Esophagus squamous epithelium (tissue), 4 donors: ENCODE measurements around the gene ZBED4.

ENCODE experiments used
- POLR2A ChIP-seq, 4 donors: fragments of 450-650 bp; IDR thresholded peaks; one replicate each; pipeline ENCODE4 v1.6.1; 2017; ENCODE audit warnings: antibody characterized with exemption in 4 of 4, mild to moderate bottlenecking in 4 of 4, moderate library complexity in 3 of 4
- TF ChIP-seq, protein P1 (sequence below), 6 experiments: fragments of 450-650 bp in 4 of 6; fragments of 200-600 bp in 2 of 6; sonication (generic) in 2 of 6; IDR thresholded peaks; one replicate each; pipeline ENCODE4 v1.5.1; 2016 to 2019; ENCODE audit warnings: antibody characterized with exemption in 6 of 6, mild to moderate bottlenecking in 4 of 6, moderate library complexity in 4 of 6

DNA sequence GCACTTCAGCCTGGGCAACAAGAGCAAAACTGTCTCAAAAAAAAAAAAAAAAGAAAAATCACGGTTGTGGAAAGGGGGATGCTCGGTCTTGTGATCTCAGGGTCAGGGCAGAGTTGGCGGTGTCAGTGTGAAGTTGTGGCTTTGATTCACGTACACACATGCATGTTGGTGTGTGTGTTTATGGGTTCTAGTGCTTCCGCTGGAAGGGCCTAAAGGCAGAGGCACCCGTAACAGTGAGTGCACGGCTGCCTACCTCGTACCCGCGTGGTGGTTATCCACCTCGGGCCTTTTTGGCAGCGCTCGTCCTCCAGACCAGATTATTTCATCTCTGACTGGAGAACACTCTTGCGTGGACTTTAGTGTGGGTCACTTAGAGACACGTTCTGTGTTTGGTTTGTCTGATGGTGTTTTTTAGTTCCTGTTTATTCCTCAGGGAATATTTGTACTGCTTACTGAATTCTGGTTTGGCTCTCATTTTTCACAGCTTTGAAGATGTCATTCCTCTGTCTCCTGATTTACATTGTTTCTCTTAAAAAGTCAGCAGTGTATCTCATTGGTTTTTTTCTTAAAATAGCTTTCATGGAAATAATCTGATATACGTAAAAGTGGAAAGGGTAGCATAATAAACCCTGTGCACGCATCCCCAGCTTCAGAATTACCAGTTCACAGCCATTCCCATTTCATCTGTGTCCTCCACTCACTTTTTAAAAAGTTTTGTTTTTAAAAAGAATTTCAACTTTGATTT is 15.6 kb downstream of the ZBED4 start:
- TF ChIP-seq, protein P1, sequence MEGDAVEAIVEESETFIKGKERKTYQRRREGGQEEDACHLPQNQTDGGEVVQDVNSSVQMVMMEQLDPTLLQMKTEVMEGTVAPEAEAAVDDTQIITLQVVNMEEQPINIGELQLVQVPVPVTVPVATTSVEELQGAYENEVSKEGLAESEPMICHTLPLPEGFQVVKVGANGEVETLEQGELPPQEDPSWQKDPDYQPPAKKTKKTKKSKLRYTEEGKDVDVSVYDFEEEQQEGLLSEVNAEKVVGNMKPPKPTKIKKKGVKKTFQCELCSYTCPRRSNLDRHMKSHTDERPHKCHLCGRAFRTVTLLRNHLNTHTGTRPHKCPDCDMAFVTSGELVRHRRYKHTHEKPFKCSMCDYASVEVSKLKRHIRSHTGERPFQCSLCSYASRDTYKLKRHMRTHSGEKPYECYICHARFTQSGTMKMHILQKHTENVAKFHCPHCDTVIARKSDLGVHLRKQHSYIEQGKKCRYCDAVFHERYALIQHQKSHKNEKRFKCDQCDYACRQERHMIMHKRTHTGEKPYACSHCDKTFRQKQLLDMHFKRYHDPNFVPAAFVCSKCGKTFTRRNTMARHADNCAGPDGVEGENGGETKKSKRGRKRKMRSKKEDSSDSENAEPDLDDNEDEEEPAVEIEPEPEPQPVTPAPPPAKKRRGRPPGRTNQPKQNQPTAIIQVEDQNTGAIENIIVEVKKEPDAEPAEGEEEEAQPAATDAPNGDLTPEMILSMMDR (IDR thresholded peaks at IDR 0.05): no peak
- TF ChIP-seq POLR2A (IDR thresholded peaks at IDR 0.05): no peak
